Liver (tissue), 3 donors: ENCODE measurements around the gene SLC35F2.

ENCODE experiments used
- HNF4A ChIP-seq, 2 donors: conservative IDR thresholded peaks; 2 replicates each; pipeline ENCODE4 v1.6.1; 2016; ENCODE audit warnings: antibody characterized with exemption in 2 of 2, mild to moderate bottlenecking in 2 of 2
- TF ChIP-seq, protein P1 (sequence below): IDR thresholded peaks from 2 replicates; pipeline ENCODE4 v1.6.1; 2016; ENCODE audit warnings: antibody characterized with exemption
- TF ChIP-seq, protein P2 (sequence below): fragments of 150-350 bp; IDR thresholded peaks from 2 replicates; pipeline ENCODE4 v1.5.1; 2017; ENCODE audit warnings: improper control_type of control experiment, low read depth, low read length; ENCODE audit not compliant: missing input control
- donor health status: healthy.
- donor health status: healthy.

DNA sequence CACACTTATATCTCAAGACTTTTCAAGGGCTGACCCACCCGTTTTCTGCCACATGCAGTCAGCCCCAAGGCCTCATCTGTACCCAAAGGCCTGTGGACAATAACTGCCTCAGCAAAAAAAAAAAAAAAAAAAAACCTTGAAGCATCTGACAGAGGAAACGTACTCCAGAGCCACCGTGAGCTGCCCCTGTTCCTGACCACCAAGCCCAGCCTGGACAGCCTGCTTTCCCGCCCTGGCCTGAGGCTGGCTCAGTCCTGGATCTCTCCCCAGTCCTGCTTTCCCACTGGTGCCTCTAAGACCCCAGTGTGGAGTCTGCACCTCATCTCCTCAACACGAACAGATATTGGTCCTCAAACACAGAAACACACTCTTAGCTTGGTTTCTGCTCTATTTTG, 66.5 kb downstream of the SLC35F2 start:
- TF ChIP-seq, protein P1, sequence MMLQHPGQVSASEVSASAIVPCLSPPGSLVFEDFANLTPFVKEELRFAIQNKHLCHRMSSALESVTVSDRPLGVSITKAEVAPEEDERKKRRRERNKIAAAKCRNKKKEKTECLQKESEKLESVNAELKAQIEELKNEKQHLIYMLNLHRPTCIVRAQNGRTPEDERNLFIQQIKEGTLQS, result no peak
- TF ChIP-seq, protein P2, sequence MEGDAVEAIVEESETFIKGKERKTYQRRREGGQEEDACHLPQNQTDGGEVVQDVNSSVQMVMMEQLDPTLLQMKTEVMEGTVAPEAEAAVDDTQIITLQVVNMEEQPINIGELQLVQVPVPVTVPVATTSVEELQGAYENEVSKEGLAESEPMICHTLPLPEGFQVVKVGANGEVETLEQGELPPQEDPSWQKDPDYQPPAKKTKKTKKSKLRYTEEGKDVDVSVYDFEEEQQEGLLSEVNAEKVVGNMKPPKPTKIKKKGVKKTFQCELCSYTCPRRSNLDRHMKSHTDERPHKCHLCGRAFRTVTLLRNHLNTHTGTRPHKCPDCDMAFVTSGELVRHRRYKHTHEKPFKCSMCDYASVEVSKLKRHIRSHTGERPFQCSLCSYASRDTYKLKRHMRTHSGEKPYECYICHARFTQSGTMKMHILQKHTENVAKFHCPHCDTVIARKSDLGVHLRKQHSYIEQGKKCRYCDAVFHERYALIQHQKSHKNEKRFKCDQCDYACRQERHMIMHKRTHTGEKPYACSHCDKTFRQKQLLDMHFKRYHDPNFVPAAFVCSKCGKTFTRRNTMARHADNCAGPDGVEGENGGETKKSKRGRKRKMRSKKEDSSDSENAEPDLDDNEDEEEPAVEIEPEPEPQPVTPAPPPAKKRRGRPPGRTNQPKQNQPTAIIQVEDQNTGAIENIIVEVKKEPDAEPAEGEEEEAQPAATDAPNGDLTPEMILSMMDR, result no peak
- TF ChIP-seq HNF4A (conservative IDR thresholded peaks at IDR 0.05), result no peak
